Prostate gland (tissue), 2 donors: ENCODE data around the gene SLC66A2. TPM values are rescaled to one million over a fixed set of nuclear protein-coding genes. Genes with fewer than 3 reads are reported as not detected.
A peak's percentile ranks its signal among the peaks of the same experiment; 100 is the strongest.

Experiments
- DNase-seq: peaks from one replicate; pipeline ENCODE4 v3.0.0-alpha.2; 2019; ENCODE audit warnings: low spot score
- H3K27ac ChIP-seq, 2 donors: fragments of 200-600 bp; sonication (generic); 2 replicates each; pipeline ENCODE4 v1.5.1; 2017 to 2019
- H3K27me3 ChIP-seq: fragments of 200-600 bp; sonication (generic); replicated peaks from 2 replicates; pipeline ENCODE4 v1.5.1; 2019; ENCODE audit not compliant: insufficient read depth
- H3K36me3 ChIP-seq, 2 donors: fragments of 200-600 bp; sonication (generic); 1 replicate in 1 of 2; 2 replicates in 1 of 2; pipeline versions ENCODE4 v1.5.1 to v1.8.1; 2017 to 2019
- H3K4me1 ChIP-seq: fragments of 200-600 bp; sonication (generic); replicated peaks from 2 replicates; pipeline ENCODE4 v1.5.1; 2019
- H3K4me3 ChIP-seq, 2 donors: fragments of 200-600 bp; sonication (generic); 2 replicates each; pipeline ENCODE4 v1.5.1; 2017 to 2019
- H3K9me3 ChIP-seq: fragments of 200-600 bp; sonication (generic); 2 replicates; pipeline ENCODE4 v1.5.1; 2017
- CTCF ChIP-seq, 4 experiments: fragments of 200-600 bp in 2 of 4; fragments of 450-650 bp in 2 of 4; sonication (generic) in 2 of 4; IDR thresholded peaks; 1 replicate in 3 of 4; 2 replicates in 1 of 4; pipeline ENCODE4 v1.5.1; 2016 to 2019; ENCODE audit warnings: antibody characterized with exemption in 4 of 4, mild to moderate bottlenecking in 2 of 4, moderate library complexity in 2 of 4
- POLR2A ChIP-seq: fragments of 450-650 bp; IDR thresholded peaks from one replicate; pipeline ENCODE4 v1.6.1; 2016; ENCODE audit warnings: antibody characterized with exemption, mild to moderate bottlenecking
- POLR2AphosphoS5 ChIP-seq: sonication (generic); formaldehyde crosslinking; IDR thresholded peaks from one replicate; pipeline ENCODE4 v1.6.1; 2017; ENCODE audit warnings: antibody characterized with exemption
- WGBS: methylation state at CpG from one replicate; pipeline ENCODE4 v1.1.5; 2018; 5-methylcytosine and 5-hydroxymethylcytosine counted together
- intact Hi-C: fragments of 100-400 bp; cut with DNase I; formaldehyde crosslinking; loops from one replicate; pipeline ENCODE4 v1.14.2; 2022
- total RNA-seq, 2 donors: library from RNA; depleted of rRNA; stranded (reverse); fragments of >200 nt; gene quantifications; one replicate each; pipeline ENCODE4 v1.1.0, GENCODE V29; 2016

Gene SLC66A2
- total RNA-seq, 2 donors from 2014 or later, result 37.6 to 74.1 TPM

GRCh38 chr18:79900610-79901570 lies 50.6 kb downstream of the SLC66A2 start:
- no peak for DNase-seq
- no peaks in the 10 kb centered on the region for H3K36me3 ChIP-seq
- no peaks in the 10 kb centered on the region for H3K9me3 ChIP-seq
- TF ChIP-seq CTCF (IDR thresholded peaks at IDR 0.05) (no peak), POLR2A (no peak), POLR2AphosphoS5 (no peak)
- no peaks in the 10 kb centered on the region for H3K4me1 ChIP-seq
- no peak overlapping the region for H3K4me3 ChIP-seq
- H3K27ac ChIP-seq, result no peak overlapping the region
- 93% methylated on average over 28 of the region's 28 CpGs for WGBS
- intact Hi-C loops, result no loop called here
- no peaks in the 10 kb centered on the region for H3K27me3 ChIP-seq

- Histone ChIP-seq H3K9me3 (no peaks in the 10 kb centered on the region), H3K4me3 (no peak overlapping the region), H3K36me3 (no peaks in the 10 kb centered on the region), H3K4me1 (no peaks in the 10 kb centered on the region), H3K27me3 (no peaks in the 10 kb centered on the region), H3K27ac (no peak overlapping the region)
- WGBS, result 85% methylated on average over 53 of the region's 53 CpGs
- DNase-seq, result no peak
- intact Hi-C loops, result no loop called here
- TF ChIP-seq POLR2A (no peak), POLR2AphosphoS5 (no peak), CTCF (IDR thresholded peaks at IDR 0.05) (no peak)
These were observed 51.6 kb downstream of the SLC66A2 start for GRCh38 chr18:79899609-79900445.

- peak; percentile 3 for DNase-seq
- 87% methylated on average over 63 of the region's 70 CpGs for WGBS
- no peak overlapping the region for H3K4me3 ChIP-seq
- TF ChIP-seq POLR2A (no peak), POLR2AphosphoS5 (no peak)
- intact Hi-C loops, result no loop called here
- H3K36me3 ChIP-seq, result no peaks in the 10 kb centered on the region
- no peak overlapping the region for H3K27ac ChIP-seq
- H3K27me3 ChIP-seq, result no peaks in the 10 kb centered on the region
- H3K4me1 ChIP-seq, result no peaks in the 10 kb centered on the region
- no peaks in the 10 kb centered on the region for H3K9me3 ChIP-seq
These were observed 52.4 kb downstream of the SLC66A2 start for GRCh38 chr18:79898952-79899608.

GRCh38 chr18:79897940-79898625 lies 53.4 kb downstream of the SLC66A2 start:
- DNase-seq, result no peak
- intact Hi-C loops, result no loop called here
- Histone ChIP-seq H3K4me1 (no peaks in the 10 kb centered on the region), H3K36me3 (no peaks in the 10 kb centered on the region), H3K4me3 (no peak overlapping the region), H3K27ac (no peak overlapping the region), H3K9me3 (no peaks in the 10 kb centered on the region), H3K27me3 (no peaks in the 10 kb centered on the region)
- WGBS, result 95% methylated on average over 15 of the region's 15 CpGs
- TF ChIP-seq POLR2A (no peak), POLR2AphosphoS5 (no peak), CTCF (IDR thresholded peaks at IDR 0.05) (no peak)
